Activated T-cell treated with anti-CD3 and anti-CD28 coated beads, Interleukin-2, amount 50 U/mL, for 4 hours (primary cell): ENCODE results near the gene KRT71. TPM values are rescaled to one million over a fixed set of nuclear protein-coding genes. Genes with fewer than 3 reads are reported as not detected.
"Not testable (repeated sequence)": the region's sequence is repeated elsewhere in the genome, so short reads cannot be mapped to it uniquely, and the experiment has no call there.

Experiments
- ATAC-seq, 2 donors: fragments of 200-7000 bp; cut with Tn5 transposase; one replicate each; pipeline ENCODE4 v1.10.0; 2021
- DNase-seq: peaks from one replicate; pipeline ENCODE4 v3.0.0-alpha.2; 2020
- H3K27me3 Mint-ChIP-seq: one replicate; pipeline ENCODE4 v1.8.0; 2021; ENCODE audit warnings: low read depth, mixed read lengths
- H3K36me3 Mint-ChIP-seq: one replicate; pipeline ENCODE4 v1.8.0; 2022; ENCODE audit warnings: mixed read lengths; ENCODE audit not compliant: insufficient read depth
- H3K4me1 Mint-ChIP-seq: one replicate; pipeline ENCODE4 v1.8.0; 2021; ENCODE audit warnings: low read depth, mixed read lengths
- H3K4me3 Mint-ChIP-seq: one replicate; pipeline ENCODE4 v1.8.0; 2021; ENCODE audit warnings: mild to moderate bottlenecking, moderate library complexity, mixed read lengths
- H3K9me3 Mint-ChIP-seq: one replicate; pipeline ENCODE4 v1.8.0; 2021; ENCODE audit warnings: mixed read lengths
- total RNA-seq, 3 donors: library from RNA; stranded (reverse); gene quantifications; one replicate each; pipeline ENCODE4 v1.2.1, GENCODE V29; 2021

KRT71 gene
- not detected for total RNA-seq

- H3K4me3 Mint-ChIP-seq, result no peak within 1 kb of the TSS
- no peak for ATAC-seq
- peaks cover 3% of the 10 kb centered on the region for H3K27me3 Mint-ChIP-seq
- no peaks in the 10 kb centered on the region for H3K36me3 Mint-ChIP-seq
- no peaks in the 10 kb centered on the region for H3K9me3 Mint-ChIP-seq
- H3K4me1 Mint-ChIP-seq, result peaks cover 16% of the 10 kb centered on the region
- DNase-seq, result no peak
Observed at GRCh38 chr12:52552681-52553195, at the start of gene KRT71. Gene KRT71, minus strand, starts transcription at chr12:52553145. Its CDS starts 68 bp downstream, at chr12:52553077.

GRCh38 chr12:52602552-52602951 is 49.6 kb upstream of the KRT71 start:
- peaks cover 10% of the 10 kb centered on the region for H3K27me3 Mint-ChIP-seq
- H3K4me3 Mint-ChIP-seq, result no peak overlapping the region
- H3K9me3 Mint-ChIP-seq, result no peaks in the 10 kb centered on the region
- no peaks in the 10 kb centered on the region for H3K36me3 Mint-ChIP-seq
- DNase-seq (no peak), ATAC-seq (no peak)
- H3K4me1 Mint-ChIP-seq, result peaks cover 51% of the 10 kb centered on the region

GRCh38 chr12:52601671-52602070 is 48.7 kb upstream of the KRT71 start:
- Mint-ChIP-seq H3K27me3 (peaks cover 10% of the 10 kb centered on the region), H3K4me3 (no peak overlapping the region), H3K4me1 (peaks cover 43% of the 10 kb centered on the region), H3K36me3 (no peaks in the 10 kb centered on the region), H3K9me3 (no peaks in the 10 kb centered on the region)
- DNase-seq (no peak), ATAC-seq (no peak)

- ATAC-seq (no peak), DNase-seq (no peak)
- H3K9me3 Mint-ChIP-seq, result no peaks in the 10 kb centered on the region
- H3K4me3 Mint-ChIP-seq, result no peak within 1 kb of the TSS
- no peaks in the 10 kb centered on the region for H3K36me3 Mint-ChIP-seq
- H3K27me3 Mint-ChIP-seq, result peaks cover 10% of the 10 kb centered on the region
- peaks cover 40% of the 10 kb centered on the region for H3K4me1 Mint-ChIP-seq
Observed at GRCh38 chr12:52600941-52601481, 48.1 kb upstream of the KRT71 start, which contains the start of gene KRT72. Gene KRT72, minus strand, starts transcription at chr12:52601463. Its CDS starts 11 bp downstream, at chr12:52601452.

- no peaks in the 10 kb centered on the region for H3K36me3 Mint-ChIP-seq
- DNase-seq (no peak), ATAC-seq (no peak)
- no peak overlapping the region for H3K4me3 Mint-ChIP-seq
- peaks cover 10% of the 10 kb centered on the region for H3K27me3 Mint-ChIP-seq
- no peaks in the 10 kb centered on the region for H3K9me3 Mint-ChIP-seq
- H3K4me1 Mint-ChIP-seq, result peaks cover 35% of the 10 kb centered on the region
Observed at GRCh38 chr12:52600475-52600874, 47.5 kb upstream of the KRT71 start.

GRCh38 chr12:52600071-52600470 is 47.1 kb upstream of the KRT71 start:
- H3K9me3 Mint-ChIP-seq, result no peaks in the 10 kb centered on the region
- H3K4me3 Mint-ChIP-seq, result no peak overlapping the region
- DNase-seq (no peak), ATAC-seq (no peak)
- no peaks in the 10 kb centered on the region for H3K36me3 Mint-ChIP-seq
- peaks cover 32% of the 10 kb centered on the region for H3K4me1 Mint-ChIP-seq
- peaks cover 10% of the 10 kb centered on the region for H3K27me3 Mint-ChIP-seq

GRCh38 chr12:52598966-52599365 is 46.0 kb upstream of the KRT71 start:
- peaks cover 10% of the 10 kb centered on the region for H3K27me3 Mint-ChIP-seq
- no peaks in the 10 kb centered on the region for H3K36me3 Mint-ChIP-seq
- DNase-seq (no peak), ATAC-seq (no peak)
- H3K4me1 Mint-ChIP-seq, result peaks cover 22% of the 10 kb centered on the region
- no peaks in the 10 kb centered on the region for H3K9me3 Mint-ChIP-seq
- no peak overlapping the region for H3K4me3 Mint-ChIP-seq

GRCh38 chr12:52594237-52594636 is 41.3 kb upstream of the KRT71 start:
- DNase-seq, H3K27me3 Mint-ChIP-seq, ATAC-seq, H3K36me3 Mint-ChIP-seq, H3K4me1 Mint-ChIP-seq, H3K4me3 Mint-ChIP-seq, H3K9me3 Mint-ChIP-seq: not testable (repeated sequence)

- Mint-ChIP-seq H3K9me3 (no peaks in the 10 kb centered on the region), H3K4me1 (peaks cover 11% of the 10 kb centered on the region), H3K4me3 (no peak overlapping the region), H3K36me3 (no peaks in the 10 kb centered on the region), H3K27me3 (no peaks in the 10 kb centered on the region)
- ATAC-seq (no peak), DNase-seq (no peak)
Observed at GRCh38 chr12:52591521-52591920, 38.6 kb upstream of the KRT71 start.

- no peaks in the 10 kb centered on the region for H3K36me3 Mint-ChIP-seq
- H3K27me3 Mint-ChIP-seq, result no peaks in the 10 kb centered on the region
- H3K9me3 Mint-ChIP-seq, result no peaks in the 10 kb centered on the region
- H3K4me1 Mint-ChIP-seq, result peaks cover 26% of the 10 kb centered on the region
- no peak for ATAC-seq
- DNase-seq, result no peak
- H3K4me3 Mint-ChIP-seq, result no peak overlapping the region
Observed at GRCh38 chr12:52590021-52590420, 37.1 kb upstream of the KRT71 start.

- Mint-ChIP-seq H3K9me3 (no peaks in the 10 kb centered on the region), H3K36me3 (no peaks in the 10 kb centered on the region), H3K4me1 (peaks cover 44% of the 10 kb centered on the region), H3K27me3 (no peaks in the 10 kb centered on the region), H3K4me3 (no peak overlapping the region)
- ATAC-seq (no peak), DNase-seq (no peak)
Observed at GRCh38 chr12:52587563-52587962, 34.6 kb upstream of the KRT71 start.

GRCh38 chr12:52585946-52586345 is 33.0 kb upstream of the KRT71 start:
- Mint-ChIP-seq H3K4me1 (peaks cover 44% of the 10 kb centered on the region), H3K27me3 (no peaks in the 10 kb centered on the region), H3K9me3 (no peaks in the 10 kb centered on the region), H3K4me3 (no peak overlapping the region), H3K36me3 (no peaks in the 10 kb centered on the region)
- peak; percentile 63 to 71 for ATAC-seq
- DNase-seq, result peak; percentile 35

- H3K36me3 Mint-ChIP-seq, result no peaks in the 10 kb centered on the region
- H3K4me3 Mint-ChIP-seq, result no peak overlapping the region
- no peak for DNase-seq
- no peak for ATAC-seq
- H3K9me3 Mint-ChIP-seq, result no peaks in the 10 kb centered on the region
- peaks cover 52% of the 10 kb centered on the region for H3K4me1 Mint-ChIP-seq
- H3K27me3 Mint-ChIP-seq, result no peaks in the 10 kb centered on the region
Observed at GRCh38 chr12:52585066-52585465, 32.1 kb upstream of the KRT71 start.

- Mint-ChIP-seq H3K4me3 (no peak overlapping the region), H3K9me3 (no peaks in the 10 kb centered on the region), H3K4me1 (peaks cover 54% of the 10 kb centered on the region), H3K27me3 (no peaks in the 10 kb centered on the region), H3K36me3 (no peaks in the 10 kb centered on the region)
- DNase-seq (no peak), ATAC-seq (no peak)
Observed at GRCh38 chr12:52584156-52584682, 31.3 kb upstream of the KRT71 start.

GRCh38 chr12:52582971-52583456 is 30.1 kb upstream of the KRT71 start:
- ATAC-seq, result peak; percentile 73 to 74
- no peaks in the 10 kb centered on the region for H3K27me3 Mint-ChIP-seq
- no peak overlapping the region for H3K4me3 Mint-ChIP-seq
- H3K4me1 Mint-ChIP-seq, result peaks cover 53% of the 10 kb centered on the region
- DNase-seq, result peak; percentile 61
- no peaks in the 10 kb centered on the region for H3K36me3 Mint-ChIP-seq
- no peaks in the 10 kb centered on the region for H3K9me3 Mint-ChIP-seq
